Esophagus (tissue), 2 donors: Measurements from ENCODE around the gene PITX1. TPM values are rescaled to one million over a fixed set of nuclear protein-coding genes. Genes with fewer than 3 reads are reported as not detected.

ENCODE experiments used
- polyA plus RNA-seq, 2 donors: library from polyadenylated mRNA; stranded (reverse); fragments of 200-250 nt; gene quantifications; one replicate each; pipeline ENCODE4 v1.2.3, GENCODE V29; 2013
- donor health status: healthy with polysubstance abuse.
- donor health status: Bipolar disorder and iron deficiency.

PITX1 gene
- polyA plus RNA-seq, 2 donors = 485 to 519 TPM

Other genes with a start within 250 kb of the PITX1 start
- gene C5orf24, start 188.3 kb downstream of the PITX1 start, polyA plus RNA-seq = 10 to 100 TPM in 1 of 2 donors, 1 to 10 TPM in 1; 9.0 to 12.3 TPM
- 10 to 100 TPM; 14.5 to 25.6 TPM for gene TXNDC15, start 159.9 kb downstream of the PITX1 start, polyA plus RNA-seq
- 1 to 10 TPM; 5.7 to 6.0 TPM for gene PCBD2, start 129.1 kb downstream of the PITX1 start, polyA plus RNA-seq
- gene CATSPER3, start 66.3 kb downstream of the PITX1 start, polyA plus RNA-seq = under 1 TPM; 0.34 to 0.55 TPM